Neural cell (in vitro differentiated cells): Measurements from ENCODE around the gene LRRC36. TPM values are rescaled to one million over a fixed set of nuclear protein-coding genes. Genes with fewer than 3 reads are reported as not detected.

Source experiments
- H2AFZ ChIP-seq: fragments of 200-600, 300-800 bp; sonication (generic), shearing (Covaris generic); 2 replicates; pipeline ENCODE4 v1.6.0; 2014; ENCODE audit warnings: low read depth, mild to moderate bottlenecking, antibody characterized with exemption, low read length, moderate library complexity
- H3F3A ChIP-seq: fragments of 200-600 bp; shearing (Covaris generic); 2 replicates; pipeline ENCODE4 v1.6.1; 2016; ENCODE audit warnings: mild to moderate bottlenecking, moderate library complexity, mixed read lengths, antibody characterized with exemption, low read length; ENCODE audit not compliant: insufficient read depth, poor library complexity, severe bottlenecking
- H3K27ac ChIP-seq: fragments of 200-600, 300-800 bp; sonication (generic), shearing (Covaris generic); 2 replicates; pipeline ENCODE4 v1.5.1; 2014; ENCODE audit warnings: mild to moderate bottlenecking, low read length, moderate library complexity
- H3K27me3 ChIP-seq: fragments of 300-800, 200-600 bp; sonication (generic), shearing (Covaris generic); 2 replicates; pipeline ENCODE4 v1.6.0; 2014; ENCODE audit warnings: mild to moderate bottlenecking, low read depth, low read length, moderate library complexity; ENCODE audit not compliant: insufficient read depth
- H3K36me3 ChIP-seq: fragments of 300-800, 200-600 bp; sonication (generic), shearing (Covaris generic); 2 replicates; pipeline ENCODE4 v1.5.1; 2014; ENCODE audit warnings: mild to moderate bottlenecking, antibody characterized with exemption, low read length, moderate library complexity; ENCODE audit not compliant: insufficient read depth
- H3K4me2 ChIP-seq: fragments of 300-800, 200-600 bp; sonication (generic), shearing (Covaris generic); 2 replicates; pipeline ENCODE4 v1.6.0; 2014; ENCODE audit warnings: mild to moderate bottlenecking, low read length
- H3K4me3 ChIP-seq: fragments of 300-800, 200-600 bp; sonication (generic), shearing (Covaris generic); 2 replicates; pipeline ENCODE4 v1.5.1; 2014; ENCODE audit warnings: mild to moderate bottlenecking, low read length, moderate library complexity
- H3K79me2 ChIP-seq: fragments of 200-600 bp; shearing (Covaris generic); replicated peaks from 2 replicates; pipeline ENCODE4 v1.6.0; 2014; ENCODE audit warnings: mild to moderate bottlenecking, low read length, moderate library complexity; ENCODE audit not compliant: insufficient read depth
- H3K9ac ChIP-seq: fragments of 300-800, 200-600 bp; sonication (generic), shearing (Covaris generic); 2 replicates; pipeline ENCODE4 v1.6.1; 2016; ENCODE audit warnings: mild to moderate bottlenecking, low read length, mixed read lengths
- H3K9me2 ChIP-seq: fragments of 200-600 bp; shearing (Covaris generic); 2 replicates; pipeline ENCODE4 v1.6.1; 2016; ENCODE audit warnings: mild to moderate bottlenecking, low read length, mixed read lengths; ENCODE audit not compliant: insufficient read depth
- H3K9me3 ChIP-seq: fragments of 200-600, 300-800 bp; sonication (generic), shearing (Covaris generic); 2 replicates; pipeline ENCODE4 v1.6.1; 2016; ENCODE audit warnings: mild to moderate bottlenecking, mixed run types, low read length, moderate library complexity, mixed read lengths
- H4K20me1 ChIP-seq: fragments of 200-600 bp; shearing (Covaris generic); 2 replicates; pipeline ENCODE4 v1.6.1; 2016; ENCODE audit warnings: mild to moderate bottlenecking, mixed run types; ENCODE audit not compliant: insufficient read depth
- EP300 ChIP-seq: fragments of 450-650 bp; conservative IDR thresholded peaks from 2 replicates; pipeline ENCODE4 v1.6.1; 2014; ENCODE audit warnings: antibody characterized with exemption, mild to moderate bottlenecking, moderate library complexity; ENCODE audit not compliant: poor library complexity, severe bottlenecking
- EZH2 ChIP-seq: fragments of 200-600, 300-800 bp; shearing (Covaris generic), sonication (generic); IDR thresholded peaks from 2 replicates; pipeline ENCODE4 v1.6.1; 2014; ENCODE audit warnings: antibody characterized with exemption, low read length, borderline replicate concordance, mild to moderate bottlenecking; ENCODE audit not compliant: insufficient read depth, poor library complexity, severe bottlenecking
- MXI1 ChIP-seq: fragments of 450-650 bp; conservative IDR thresholded peaks from 2 replicates; pipeline ENCODE4 v1.6.1; 2014; ENCODE audit warnings: antibody characterized with exemption, mild to moderate bottlenecking; ENCODE audit not compliant: poor library complexity, severe bottlenecking
- POLR2AphosphoS5 ChIP-seq: IDR thresholded peaks from 2 replicates; pipeline ENCODE4 v1.6.1; 2012
- RAD21 ChIP-seq: fragments of 450-650 bp; conservative IDR thresholded peaks from 2 replicates; pipeline ENCODE4 v1.6.1; 2014; ENCODE audit warnings: antibody characterized with exemption, mild to moderate bottlenecking, moderate library complexity
- SMC3 ChIP-seq: fragments of 450-650 bp; conservative IDR thresholded peaks from 2 replicates; pipeline ENCODE4 v1.6.1; 2014; ENCODE audit warnings: antibody characterized with exemption, mild to moderate bottlenecking, moderate library complexity; ENCODE audit not compliant: poor library complexity
- TAF1 ChIP-seq: IDR thresholded peaks from 2 replicates; pipeline ENCODE4 v1.6.1; 2012; ENCODE audit warnings: low read depth
- polyA plus RNA-seq: library from polyadenylated mRNA; depleted of rRNA; stranded (reverse); fragments of >200 nt; gene quantifications from 2 replicates; pipeline ENCODE4 v1.2.3, GENCODE V29; 2014
- TF ChIP-seq, protein P1 (sequence below): fragments of 450-650 bp; IDR thresholded peaks from 2 replicates; pipeline ENCODE4 v1.5.1; 2014; ENCODE audit warnings: antibody characterized with exemption, mild to moderate bottlenecking, moderate library complexity; ENCODE audit not compliant: poor library complexity, severe bottlenecking
- TF ChIP-seq, protein P2 (sequence below): IDR thresholded peaks from 2 replicates; pipeline ENCODE4 v1.6.1; 2012; ENCODE audit warnings: borderline replicate concordance

The LRRC36 gene
- polyA plus RNA-seq, 1 donor from 2014 or later, result 1.6 TPM

DNA sequence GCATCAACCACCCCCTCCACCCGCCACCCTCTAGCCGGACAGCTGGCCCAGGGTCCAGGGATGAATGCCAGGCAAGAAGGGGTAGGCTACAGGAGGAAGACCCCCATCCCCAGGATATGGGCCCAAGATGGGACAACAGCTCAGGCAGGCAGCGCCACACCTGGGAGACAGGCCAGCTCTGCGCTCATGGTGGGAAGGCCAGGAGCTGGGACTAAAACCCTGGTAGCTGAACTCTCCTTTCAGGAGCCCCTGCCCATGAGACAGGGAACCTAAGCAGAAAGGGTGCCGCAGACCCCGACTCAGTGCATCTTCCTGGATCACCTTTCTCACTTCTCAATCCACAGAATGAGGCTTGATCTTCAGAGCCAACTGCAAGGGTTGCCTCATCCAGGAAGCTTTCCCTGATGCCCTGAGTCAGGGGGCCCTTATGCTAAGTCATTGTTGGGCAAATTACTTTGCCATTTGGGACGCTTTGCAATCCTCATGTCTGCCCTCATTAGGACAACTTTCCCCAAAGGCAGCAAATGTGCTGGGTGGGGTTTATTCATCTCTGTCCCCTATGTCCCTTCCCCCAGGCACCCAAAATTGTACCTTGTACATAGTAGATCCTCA lies 80.7 kb downstream of the LRRC36 start:
- no peaks in the 10 kb centered on the region for H3K9me2 ChIP-seq
- no peak overlapping the region for H3K4me2 ChIP-seq
- no peak overlapping the region for H3K27ac ChIP-seq
- no peak overlapping the region for H2AFZ ChIP-seq
- no peak for TF ChIP-seq SMC3
- TF ChIP-seq MXI1, result no peak
- no peak for TF ChIP-seq POLR2AphosphoS5
- TF ChIP-seq TAF1, result no peak
- TF ChIP-seq RAD21, result no peak
- TF ChIP-seq, protein P1, sequence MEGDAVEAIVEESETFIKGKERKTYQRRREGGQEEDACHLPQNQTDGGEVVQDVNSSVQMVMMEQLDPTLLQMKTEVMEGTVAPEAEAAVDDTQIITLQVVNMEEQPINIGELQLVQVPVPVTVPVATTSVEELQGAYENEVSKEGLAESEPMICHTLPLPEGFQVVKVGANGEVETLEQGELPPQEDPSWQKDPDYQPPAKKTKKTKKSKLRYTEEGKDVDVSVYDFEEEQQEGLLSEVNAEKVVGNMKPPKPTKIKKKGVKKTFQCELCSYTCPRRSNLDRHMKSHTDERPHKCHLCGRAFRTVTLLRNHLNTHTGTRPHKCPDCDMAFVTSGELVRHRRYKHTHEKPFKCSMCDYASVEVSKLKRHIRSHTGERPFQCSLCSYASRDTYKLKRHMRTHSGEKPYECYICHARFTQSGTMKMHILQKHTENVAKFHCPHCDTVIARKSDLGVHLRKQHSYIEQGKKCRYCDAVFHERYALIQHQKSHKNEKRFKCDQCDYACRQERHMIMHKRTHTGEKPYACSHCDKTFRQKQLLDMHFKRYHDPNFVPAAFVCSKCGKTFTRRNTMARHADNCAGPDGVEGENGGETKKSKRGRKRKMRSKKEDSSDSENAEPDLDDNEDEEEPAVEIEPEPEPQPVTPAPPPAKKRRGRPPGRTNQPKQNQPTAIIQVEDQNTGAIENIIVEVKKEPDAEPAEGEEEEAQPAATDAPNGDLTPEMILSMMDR, result no peak
- no peak for TF ChIP-seq EZH2
- TF ChIP-seq, protein P2, sequence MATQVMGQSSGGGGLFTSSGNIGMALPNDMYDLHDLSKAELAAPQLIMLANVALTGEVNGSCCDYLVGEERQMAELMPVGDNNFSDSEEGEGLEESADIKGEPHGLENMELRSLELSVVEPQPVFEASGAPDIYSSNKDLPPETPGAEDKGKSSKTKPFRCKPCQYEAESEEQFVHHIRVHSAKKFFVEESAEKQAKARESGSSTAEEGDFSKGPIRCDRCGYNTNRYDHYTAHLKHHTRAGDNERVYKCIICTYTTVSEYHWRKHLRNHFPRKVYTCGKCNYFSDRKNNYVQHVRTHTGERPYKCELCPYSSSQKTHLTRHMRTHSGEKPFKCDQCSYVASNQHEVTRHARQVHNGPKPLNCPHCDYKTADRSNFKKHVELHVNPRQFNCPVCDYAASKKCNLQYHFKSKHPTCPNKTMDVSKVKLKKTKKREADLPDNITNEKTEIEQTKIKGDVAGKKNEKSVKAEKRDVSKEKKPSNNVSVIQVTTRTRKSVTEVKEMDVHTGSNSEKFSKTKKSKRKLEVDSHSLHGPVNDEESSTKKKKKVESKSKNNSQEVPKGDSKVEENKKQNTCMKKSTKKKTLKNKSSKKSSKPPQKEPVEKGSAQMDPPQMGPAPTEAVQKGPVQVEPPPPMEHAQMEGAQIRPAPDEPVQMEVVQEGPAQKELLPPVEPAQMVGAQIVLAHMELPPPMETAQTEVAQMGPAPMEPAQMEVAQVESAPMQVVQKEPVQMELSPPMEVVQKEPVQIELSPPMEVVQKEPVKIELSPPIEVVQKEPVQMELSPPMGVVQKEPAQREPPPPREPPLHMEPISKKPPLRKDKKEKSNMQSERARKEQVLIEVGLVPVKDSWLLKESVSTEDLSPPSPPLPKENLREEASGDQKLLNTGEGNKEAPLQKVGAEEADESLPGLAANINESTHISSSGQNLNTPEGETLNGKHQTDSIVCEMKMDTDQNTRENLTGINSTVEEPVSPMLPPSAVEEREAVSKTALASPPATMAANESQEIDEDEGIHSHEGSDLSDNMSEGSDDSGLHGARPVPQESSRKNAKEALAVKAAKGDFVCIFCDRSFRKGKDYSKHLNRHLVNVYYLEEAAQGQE, result no peak
- H3K79me2 ChIP-seq, result no peaks in the 10 kb centered on the region
- no peaks in the 10 kb centered on the region for H3F3A ChIP-seq
- no peaks in the 10 kb centered on the region for H4K20me1 ChIP-seq
- no peaks in the 10 kb centered on the region for H3K27me3 ChIP-seq
- no peak overlapping the region for H3K9ac ChIP-seq
- H3K9me3 ChIP-seq, result no peaks in the 10 kb centered on the region
- no peak overlapping the region for H3K4me3 ChIP-seq
- no peaks in the 10 kb centered on the region for H3K36me3 ChIP-seq

DNA sequence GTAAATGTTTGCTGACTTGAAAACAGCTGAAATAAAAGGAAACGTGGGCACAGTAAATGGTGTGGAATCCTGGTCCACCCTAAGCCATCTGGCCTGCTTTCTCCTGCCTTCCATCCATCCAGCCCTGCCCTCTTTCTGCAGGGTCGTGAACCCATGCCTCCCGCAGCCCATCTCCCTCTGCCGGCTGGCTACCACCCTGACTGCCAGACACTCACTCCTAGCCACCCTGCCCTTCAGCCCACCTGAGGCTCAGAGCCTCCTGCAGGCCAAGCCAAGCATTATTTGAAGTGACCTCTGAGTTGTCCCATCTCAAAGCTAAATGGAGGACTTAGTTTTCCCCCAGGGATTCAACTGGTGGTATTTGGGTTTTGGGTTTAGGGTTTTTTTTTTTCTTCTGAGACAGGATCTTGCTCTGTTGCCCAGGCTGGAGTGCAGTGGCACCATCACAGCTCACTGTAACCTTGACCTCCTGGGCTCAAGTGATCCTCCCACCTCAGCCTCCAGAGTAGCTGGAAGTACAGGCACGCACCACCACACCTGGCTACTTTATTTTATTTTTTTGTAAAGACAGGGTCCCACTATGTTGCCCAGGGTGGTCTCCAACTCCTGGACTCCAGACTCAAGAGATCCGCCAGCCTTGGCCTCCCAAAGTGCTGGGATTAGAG lies 81.3 kb downstream of the LRRC36 start:
- H3K4me2 ChIP-seq, result no peak overlapping the region
- H3K27me3 ChIP-seq, result no peaks in the 10 kb centered on the region
- H4K20me1 ChIP-seq, result no peaks in the 10 kb centered on the region
- H3K9ac ChIP-seq, result no peak overlapping the region
- no peaks in the 10 kb centered on the region for H3K79me2 ChIP-seq
- no peaks in the 10 kb centered on the region for H3F3A ChIP-seq
- no peak overlapping the region for H3K27ac ChIP-seq
- H3K9me3 ChIP-seq, result no peaks in the 10 kb centered on the region
- H3K9me2 ChIP-seq, result no peaks in the 10 kb centered on the region
- H2AFZ ChIP-seq, result no peak overlapping the region
- TF ChIP-seq EP300 (no peak), MXI1 (no peak), TAF1 (no peak), EZH2 (no peak), POLR2AphosphoS5 (no peak), SMC3 (no peak), RAD21 (no peak)
- TF ChIP-seq, protein P1, result no peak
- TF ChIP-seq, protein P2, result no peak
- no peaks in the 10 kb centered on the region for H3K36me3 ChIP-seq
- no peak overlapping the region for H3K4me3 ChIP-seq
